K562 (cell line): ENCODE results near the gene KRTAP5-5. TPM values are rescaled to one million over a fixed set of nuclear protein-coding genes. Genes with fewer than 3 reads are reported as not detected.

Experiments
- ATAC-seq: fragments of 200-7000 bp; cut with Tn5 transposase; 3 replicates; pipeline ENCODE4 v1.9.1; 2020; ENCODE audit warnings: moderate library complexity
- BruUV-seq: library from RNA; stranded (reverse); fragments of 400-500 nt; replicated peaks from 2 replicates; lab custom pipeline; 2021; lab: Mats Ljungman, UMichigan
- CTCF ChIA-PET: fragments of 300-600 bp; formaldehyde crosslinking; extraction: SDS; loops from one replicate; lab custom pipeline; 2021; ENCODE audit warnings: low intra/inter-chr PET ratio; lab: Yijun Ruan, JAX
- POLR2A ChIA-PET: fragments of 300-600, 350-650 bp; sonication (Branson Sonifier 250); formaldehyde crosslinking; extraction: SDS; loops from one replicate; lab custom pipeline; 2021; ENCODE audit warnings: antibody characterized with exemption, inconsistent platforms; lab: Yijun Ruan, JAX
- DNase-seq, 4 experiments: peaks; one replicate each; pipeline versions ENCODE4 v3.0.0 to v3.0.0-alpha.2; 2011 to 2018; ENCODE audit warnings: low spot score in 3 of 4, mixed read lengths in 3 of 4; ENCODE audit errors: extremely low read depth in 1 of 4
- FAIRE-seq: peaks from 2 replicates; lab custom pipeline; 2011; peaks lifted over from hg19 to GRCh38; lab: Jason Lieb, UNC
- H2AFZ ChIP-seq: 2 replicates; pipeline ENCODE4 v1.6.0; 2011; ENCODE audit warnings: low read depth, low read length, control low read depth, inconsistent platforms
- H3K27ac ChIP-seq: fragments of 200-600 bp; 3 replicates; pipeline ENCODE4 v1.8.0; 2011; ENCODE audit warnings: low read depth, mild to moderate bottlenecking, control low read depth, inconsistent platforms, low read length, moderate library complexity, mixed read lengths; ENCODE audit errors: extremely low read depth
- H3K27me3 ChIP-seq, 2 experiments: fragments of 300-600 bp in 1 of 2; 2 replicates in 1 of 2; 3 replicates in 1 of 2; pipeline versions ENCODE4 v1.6.0 to v1.8.0; 2011; ENCODE audit warnings: inconsistent platforms in 2 of 2, low read length in 2 of 2, mild to moderate bottlenecking in 1 of 2, mixed read lengths in 1 of 2, moderate library complexity in 1 of 2; ENCODE audit not compliant: control insufficient read depth in 2 of 2, insufficient read depth in 2 of 2
- H3K36me3 ChIP-seq: fragments of 300-600 bp; 3 replicates; pipeline ENCODE4 v1.8.0; 2011; ENCODE audit warnings: mild to moderate bottlenecking, low read length, inconsistent platforms; ENCODE audit not compliant: control insufficient read depth, insufficient read depth
- H3K4me1 ChIP-seq, 2 experiments: fragments of 200-600 bp in 1 of 2; replicated peaks in 1 of 2; 2 replicates in 1 of 2; 3 replicates in 1 of 2; pipeline versions ENCODE4 v1.5.1 to v1.8.0; 2011; ENCODE audit warnings: inconsistent platforms in 2 of 2, low read length in 2 of 2, mild to moderate bottlenecking in 1 of 2, mixed read lengths in 1 of 2, moderate library complexity in 1 of 2; ENCODE audit not compliant: control insufficient read depth in 2 of 2, insufficient read depth in 2 of 2
- H3K4me2 ChIP-seq: 2 replicates; pipeline ENCODE4 v1.6.1; 2011; ENCODE audit warnings: low read length, control low read depth, inconsistent platforms, mixed read lengths; ENCODE audit not compliant: insufficient read depth
- H3K4me3 ChIP-seq: fragments of 200-600 bp; sonication (generic), shearing (Covaris generic); 2 replicates; pipeline ENCODE4 v1.5.1; 2016; ENCODE audit warnings: control low read depth, inconsistent platforms
- H3K79me2 ChIP-seq: fragments of 200-600 bp; 3 replicates; pipeline ENCODE4 v1.8.0; 2011; ENCODE audit warnings: low read length, inconsistent platforms; ENCODE audit not compliant: control insufficient read depth, insufficient read depth
- H3K9ac ChIP-seq, 2 experiments: 2 replicates each; pipeline versions ENCODE4 v1.6.0 to v1.6.1; 2011; ENCODE audit warnings: low read depth in 2 of 2, low read length in 2 of 2, control low read depth in 1 of 2, inconsistent platforms in 1 of 2, mild to moderate bottlenecking in 1 of 2, mixed read lengths in 1 of 2; ENCODE audit not compliant: insufficient read depth in 1 of 2
- H3K9me1 ChIP-seq: one replicate; pipeline ENCODE4 v1.6.0; 2011; ENCODE audit warnings: inconsistent platforms, mild to moderate bottlenecking, low read length, moderate library complexity; ENCODE audit not compliant: control insufficient read depth, insufficient read depth
- H3K9me3 ChIP-seq: replicated peaks from 2 replicates; pipeline ENCODE4 v1.5.1; 2011; ENCODE audit warnings: low read depth, low read length, inconsistent platforms; ENCODE audit not compliant: control insufficient read depth, insufficient read depth
- H4K20me1 ChIP-seq: replicated peaks from 2 replicates; pipeline ENCODE4 v1.6.1; 2011; ENCODE audit warnings: low read length, inconsistent platforms, mixed read lengths; ENCODE audit not compliant: control insufficient read depth, insufficient read depth
- HDAC6 ChIP-seq: IDR thresholded peaks from 2 replicates; pipeline ENCODE4 v1.6.1; 2012; ENCODE audit warnings: low read depth, mild to moderate bottlenecking, control low read depth, inconsistent platforms, low read length, moderate library complexity
- KAT2B ChIP-seq: IDR thresholded peaks from one replicate; pipeline ENCODE4 v1.6.1; 2012; ENCODE audit warnings: low read depth, mild to moderate bottlenecking, control low read depth, inconsistent platforms, low read length, moderate library complexity
- SREBF1 ChIP-seq: fragments of 150-350 bp; IDR thresholded peaks from 2 replicates; pipeline ENCODE4 v1.6.1; 2014; ENCODE audit warnings: antibody characterized with exemption, low read depth, low read length, borderline replicate concordance
- TAL1 ChIP-seq: fragments of 450-650 bp; IDR thresholded peaks from 2 replicates; pipeline ENCODE4 v1.6.1; 2016; ENCODE audit warnings: mild to moderate bottlenecking
- THRAP3 ChIP-seq: fragments of 450-650 bp; IDR thresholded peaks from 2 replicates; pipeline ENCODE4 v1.6.1; 2016; ENCODE audit warnings: mild to moderate bottlenecking, inconsistent platforms, borderline replicate concordance
- WGBS: fragments of 100-300 bp; shearing (Covaris generic); methylation state at CpG from one replicate; pipeline ENCODE4 v1.1.6; 2016; ENCODE audit warnings: low coverage, mixed read lengths; ENCODE audit not compliant: insufficient coverage; ENCODE audit errors: missing lambda C conversion rate; 5-methylcytosine and 5-hydroxymethylcytosine counted together
- in situ Hi-C: fragments of 300-500 bp; cut with MboI; formaldehyde crosslinking; loops from 4 replicates; pipeline ENCODE4 v1.15.0; 2018; ENCODE audit warnings: inconsistent platforms, mixed read lengths
- intact Hi-C: fragments of 100-400 bp; cut with micrococcal nuclease; formaldehyde crosslinking; loops from 2 replicates; pipeline ENCODE4 v1.14.2; 2022
- polyA plus RNA-seq, 8 experiments: library from polyadenylated mRNA; depleted of rRNA in 4 of 8; stranded (reverse) in 5 of 8; unstranded in 3 of 8; fragments of >200 nt; fragmentation: Nextera tagmentation in 2 of 8; fragmentation: Illumina TruSeq in 1 of 8; extraction: Ambion mirVana in 2 of 8; extraction: Trizol in 1 of 8; gene quantifications; 2 replicates each; pipeline versions ENCODE4 v1.2.1 to v1.2.3, GENCODE V29; 2011 to 2014; ENCODE audit warnings: inconsistent platforms in 1 of 8, missing spikeins in 1 of 8
- total RNA-seq, 7 experiments: library from RNA; depleted of rRNA in 6 of 7; stranded (reverse); fragments of >200 nt in 6 of 7; fragmentation: Illumina TruSeq in 2 of 7; extraction: Trizol in 2 of 7; gene quantifications; 2 replicates each; pipeline versions ENCODE4 v1.2.1 to v1.2.3, GENCODE V29; 2011 to 2021; ENCODE audit warnings: low replicate concordance in 1 of 7
- TF ChIP-seq, protein P1 (sequence below): fragments of 250-450 bp; sonication (Bioruptor Pico); IDR thresholded peaks from 2 replicates; pipeline ENCODE4 v1.8.0; 2021; ENCODE audit warnings: moderate library complexity, mild to moderate bottlenecking, inconsistent platforms
- TF ChIP-seq, protein P2 (sequence below): fragments of 450-650 bp; IDR thresholded peaks from 2 replicates; pipeline ENCODE4 v1.6.1; 2016; ENCODE audit warnings: mild to moderate bottlenecking, moderate library complexity
- TF ChIP-seq, protein P3 (sequence below), 2 experiments: IDR thresholded peaks; 2 replicates each; pipeline ENCODE4 v1.6.1; 2011; ENCODE audit warnings: borderline replicate concordance in 1 of 2, control low read depth in 1 of 2, low read depth in 1 of 2, low read length in 1 of 2, mild to moderate bottlenecking in 1 of 2, mixed read lengths in 1 of 2, moderate library complexity in 1 of 2; ENCODE audit not compliant: insufficient read depth in 1 of 2, insufficient read length in 1 of 2, poor library complexity in 1 of 2, severe bottlenecking in 1 of 2; ENCODE audit errors: extremely low read depth in 1 of 2

The KRTAP5-5 gene
- total and polyA plus RNA-seq, 9 of the 15 experiments (the other 6 are each of a cell fraction or from before 2014, with no cell fraction given) = not detected

DNA sequence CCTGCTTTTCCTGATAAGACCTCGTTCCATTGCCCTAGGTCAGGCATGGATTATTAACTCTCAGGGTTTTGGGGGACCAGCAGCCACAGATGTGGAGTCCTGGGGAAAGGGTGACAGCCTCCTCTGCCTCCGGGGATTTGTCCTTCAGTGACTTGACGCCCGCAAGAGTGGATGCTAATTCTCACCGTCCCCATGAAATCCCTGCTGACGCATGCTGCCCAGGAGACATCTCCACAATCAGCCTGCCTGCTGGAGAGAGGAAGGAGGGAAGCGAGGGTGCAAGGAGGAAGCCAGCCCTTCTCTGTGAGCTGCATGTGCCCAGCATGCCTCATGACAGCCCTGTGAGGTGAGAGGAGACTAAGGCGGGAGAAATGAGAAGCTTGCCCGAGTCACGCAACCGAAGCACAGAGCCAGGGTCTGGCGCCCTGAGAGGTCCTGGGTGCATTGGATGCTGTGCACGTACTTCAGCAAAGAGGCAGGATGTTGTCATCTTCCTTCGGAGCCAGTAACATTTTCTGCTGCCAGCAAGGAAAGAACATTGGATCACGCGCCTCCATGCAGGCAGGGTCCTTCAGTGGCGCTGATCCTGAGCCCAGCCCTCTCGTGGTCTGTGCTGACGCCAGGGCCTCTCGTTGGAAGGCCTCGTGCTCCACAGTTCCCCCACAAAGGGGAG, 40.1 kb downstream of the KRTAP5-5 start:
- Histone ChIP-seq H3K79me2 (no peaks in the 10 kb centered on the region), H3K9ac (no peak overlapping the region), H3K27ac (no peak overlapping the region), H2AFZ (no peak overlapping the region), H3K36me3 (no peaks in the 10 kb centered on the region), H3K4me1 (no peaks in the 10 kb centered on the region), H3K27me3 (peaks cover 40 to 50% of the 10 kb centered on the region in 2 experiments), H3K4me2 (no peak overlapping the region), H3K4me3 (no peak overlapping the region), H4K20me1 (0 out of 2 replicates have a peak, but pooled peaks cover 9% of the 10 kb centered on the region), H3K9me1 (peaks cover 2% of the 10 kb centered on the region), H3K9me3 (no peaks in the 10 kb centered on the region)
- ChIA-PET CTCF (no interaction called here), POLR2A (interaction anchor here (0.6 kb wide), 1 partner anchor 99 kb away, joined by 3 read pairs; no protein-coding TSS in a partner anchor)
- 3% methylated on average over 20 of the region's 21 CpGs for WGBS
- in situ Hi-C loops (no loop called here), intact Hi-C loops (no loop called here)
- no peak for ATAC-seq
- DNase-seq = no peak
- BruUV-seq = no TSS peak
- FAIRE-seq = no peak
- TF ChIP-seq SREBF1 (no peak), HDAC6 (no peak), THRAP3 (no peak), TAL1 (no peak), KAT2B (no peak)
- TF ChIP-seq, protein P1, sequence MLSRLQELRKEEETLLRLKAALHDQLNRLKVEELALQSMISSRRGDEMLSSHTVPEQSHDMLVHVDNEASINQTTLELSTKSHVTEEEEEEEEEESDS (CRISPR knock-in tag) = no peak
- TF ChIP-seq, protein P2, sequence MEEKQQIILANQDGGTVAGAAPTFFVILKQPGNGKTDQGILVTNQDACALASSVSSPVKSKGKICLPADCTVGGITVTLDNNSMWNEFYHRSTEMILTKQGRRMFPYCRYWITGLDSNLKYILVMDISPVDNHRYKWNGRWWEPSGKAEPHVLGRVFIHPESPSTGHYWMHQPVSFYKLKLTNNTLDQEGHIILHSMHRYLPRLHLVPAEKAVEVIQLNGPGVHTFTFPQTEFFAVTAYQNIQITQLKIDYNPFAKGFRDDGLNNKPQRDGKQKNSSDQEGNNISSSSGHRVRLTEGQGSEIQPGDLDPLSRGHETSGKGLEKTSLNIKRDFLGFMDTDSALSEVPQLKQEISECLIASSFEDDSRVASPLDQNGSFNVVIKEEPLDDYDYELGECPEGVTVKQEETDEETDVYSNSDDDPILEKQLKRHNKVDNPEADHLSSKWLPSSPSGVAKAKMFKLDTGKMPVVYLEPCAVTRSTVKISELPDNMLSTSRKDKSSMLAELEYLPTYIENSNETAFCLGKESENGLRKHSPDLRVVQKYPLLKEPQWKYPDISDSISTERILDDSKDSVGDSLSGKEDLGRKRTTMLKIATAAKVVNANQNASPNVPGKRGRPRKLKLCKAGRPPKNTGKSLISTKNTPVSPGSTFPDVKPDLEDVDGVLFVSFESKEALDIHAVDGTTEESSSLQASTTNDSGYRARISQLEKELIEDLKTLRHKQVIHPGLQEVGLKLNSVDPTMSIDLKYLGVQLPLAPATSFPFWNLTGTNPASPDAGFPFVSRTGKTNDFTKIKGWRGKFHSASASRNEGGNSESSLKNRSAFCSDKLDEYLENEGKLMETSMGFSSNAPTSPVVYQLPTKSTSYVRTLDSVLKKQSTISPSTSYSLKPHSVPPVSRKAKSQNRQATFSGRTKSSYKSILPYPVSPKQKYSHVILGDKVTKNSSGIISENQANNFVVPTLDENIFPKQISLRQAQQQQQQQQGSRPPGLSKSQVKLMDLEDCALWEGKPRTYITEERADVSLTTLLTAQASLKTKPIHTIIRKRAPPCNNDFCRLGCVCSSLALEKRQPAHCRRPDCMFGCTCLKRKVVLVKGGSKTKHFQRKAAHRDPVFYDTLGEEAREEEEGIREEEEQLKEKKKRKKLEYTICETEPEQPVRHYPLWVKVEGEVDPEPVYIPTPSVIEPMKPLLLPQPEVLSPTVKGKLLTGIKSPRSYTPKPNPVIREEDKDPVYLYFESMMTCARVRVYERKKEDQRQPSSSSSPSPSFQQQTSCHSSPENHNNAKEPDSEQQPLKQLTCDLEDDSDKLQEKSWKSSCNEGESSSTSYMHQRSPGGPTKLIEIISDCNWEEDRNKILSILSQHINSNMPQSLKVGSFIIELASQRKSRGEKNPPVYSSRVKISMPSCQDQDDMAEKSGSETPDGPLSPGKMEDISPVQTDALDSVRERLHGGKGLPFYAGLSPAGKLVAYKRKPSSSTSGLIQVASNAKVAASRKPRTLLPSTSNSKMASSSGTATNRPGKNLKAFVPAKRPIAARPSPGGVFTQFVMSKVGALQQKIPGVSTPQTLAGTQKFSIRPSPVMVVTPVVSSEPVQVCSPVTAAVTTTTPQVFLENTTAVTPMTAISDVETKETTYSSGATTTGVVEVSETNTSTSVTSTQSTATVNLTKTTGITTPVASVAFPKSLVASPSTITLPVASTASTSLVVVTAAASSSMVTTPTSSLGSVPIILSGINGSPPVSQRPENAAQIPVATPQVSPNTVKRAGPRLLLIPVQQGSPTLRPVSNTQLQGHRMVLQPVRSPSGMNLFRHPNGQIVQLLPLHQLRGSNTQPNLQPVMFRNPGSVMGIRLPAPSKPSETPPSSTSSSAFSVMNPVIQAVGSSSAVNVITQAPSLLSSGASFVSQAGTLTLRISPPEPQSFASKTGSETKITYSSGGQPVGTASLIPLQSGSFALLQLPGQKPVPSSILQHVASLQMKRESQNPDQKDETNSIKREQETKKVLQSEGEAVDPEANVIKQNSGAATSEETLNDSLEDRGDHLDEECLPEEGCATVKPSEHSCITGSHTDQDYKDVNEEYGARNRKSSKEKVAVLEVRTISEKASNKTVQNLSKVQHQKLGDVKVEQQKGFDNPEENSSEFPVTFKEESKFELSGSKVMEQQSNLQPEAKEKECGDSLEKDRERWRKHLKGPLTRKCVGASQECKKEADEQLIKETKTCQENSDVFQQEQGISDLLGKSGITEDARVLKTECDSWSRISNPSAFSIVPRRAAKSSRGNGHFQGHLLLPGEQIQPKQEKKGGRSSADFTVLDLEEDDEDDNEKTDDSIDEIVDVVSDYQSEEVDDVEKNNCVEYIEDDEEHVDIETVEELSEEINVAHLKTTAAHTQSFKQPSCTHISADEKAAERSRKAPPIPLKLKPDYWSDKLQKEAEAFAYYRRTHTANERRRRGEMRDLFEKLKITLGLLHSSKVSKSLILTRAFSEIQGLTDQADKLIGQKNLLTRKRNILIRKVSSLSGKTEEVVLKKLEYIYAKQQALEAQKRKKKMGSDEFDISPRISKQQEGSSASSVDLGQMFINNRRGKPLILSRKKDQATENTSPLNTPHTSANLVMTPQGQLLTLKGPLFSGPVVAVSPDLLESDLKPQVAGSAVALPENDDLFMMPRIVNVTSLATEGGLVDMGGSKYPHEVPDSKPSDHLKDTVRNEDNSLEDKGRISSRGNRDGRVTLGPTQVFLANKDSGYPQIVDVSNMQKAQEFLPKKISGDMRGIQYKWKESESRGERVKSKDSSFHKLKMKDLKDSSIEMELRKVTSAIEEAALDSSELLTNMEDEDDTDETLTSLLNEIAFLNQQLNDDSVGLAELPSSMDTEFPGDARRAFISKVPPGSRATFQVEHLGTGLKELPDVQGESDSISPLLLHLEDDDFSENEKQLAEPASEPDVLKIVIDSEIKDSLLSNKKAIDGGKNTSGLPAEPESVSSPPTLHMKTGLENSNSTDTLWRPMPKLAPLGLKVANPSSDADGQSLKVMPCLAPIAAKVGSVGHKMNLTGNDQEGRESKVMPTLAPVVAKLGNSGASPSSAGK = no peak
- TF ChIP-seq, protein P3, sequence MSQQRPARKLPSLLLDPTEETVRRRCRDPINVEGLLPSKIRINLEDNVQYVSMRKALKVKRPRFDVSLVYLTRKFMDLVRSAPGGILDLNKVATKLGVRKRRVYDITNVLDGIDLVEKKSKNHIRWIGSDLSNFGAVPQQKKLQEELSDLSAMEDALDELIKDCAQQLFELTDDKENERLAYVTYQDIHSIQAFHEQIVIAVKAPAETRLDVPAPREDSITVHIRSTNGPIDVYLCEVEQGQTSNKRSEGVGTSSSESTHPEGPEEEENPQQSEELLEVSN (IDR thresholded peaks at IDR 0.05; ENCODE audit: borderline replicate concordance in 1 of 2, extremely low read depth in 1 of 2, insufficient read depth in 1 of 2, insufficient read length in 1 of 2, low read depth in 1 of 2, low read length in 1 of 2, poor library complexity in 1 of 2, severe bottlenecking in 1 of 2) = peak in 1 of 2 experiments; percentile 34
